Heart right ventricle (tissue), 16 donors: ENCODE measurements around the gene MT1H. TPM values are rescaled to one million over a fixed set of nuclear protein-coding genes. Genes with fewer than 3 reads are reported as not detected.
"Not testable (repeated sequence)": the region's sequence is repeated elsewhere in the genome, so short reads cannot be mapped to it uniquely, and the experiment has no call there.

Experiments
- ATAC-seq, 8 donors: fragments of 200-7000 bp; cut with Tn5 transposase; one replicate each; pipeline ENCODE4 v1.9.1; 2020; ENCODE audit warnings: mild to moderate bottlenecking in 8 of 8, moderate library complexity in 8 of 8, moderate number of reproducible peaks in 1 of 8
- DNase-seq, 2 donors: peaks; one replicate each; pipeline ENCODE4 v3.0.0-alpha.2; 2020
- H3K27ac ChIP-seq, 10 donors: fragments of 200-600 bp; sonication (generic) in 2 of 10; one replicate each; pipeline versions ENCODE4 v1.5.0 to v1.8.0; 2020 to 2022; ENCODE audit warnings: mild to moderate bottlenecking in 3 of 10
- H3K27me3 ChIP-seq, 7 donors: fragments of 200-600 bp; one replicate each; pipeline ENCODE4 v1.8.0; 2021 to 2022; ENCODE audit warnings: mild to moderate bottlenecking in 2 of 7
- H3K36me3 ChIP-seq, 9 donors: fragments of 200-600 bp; sonication (generic) in 1 of 9; one replicate each; pipeline versions ENCODE4 v1.5.0 to v1.8.0; 2020 to 2022; ENCODE audit warnings: mild to moderate bottlenecking in 2 of 9
- H3K4me1 ChIP-seq, 9 donors: fragments of 200-600 bp; sonication (generic) in 1 of 9; one replicate each; pipeline versions ENCODE4 v1.5.0 to v1.8.0; 2020 to 2022; ENCODE audit warnings: mild to moderate bottlenecking in 4 of 9
- H3K4me3 ChIP-seq, 10 donors: fragments of 200-600 bp; sonication (generic) in 2 of 10; one replicate each; pipeline versions ENCODE4 v1.5.0 to v1.8.0; 2020 to 2022; ENCODE audit warnings: mild to moderate bottlenecking in 7 of 10, moderate library complexity in 2 of 10
- H3K9me3 ChIP-seq, 11 donors: fragments of 200-600 bp in 10 of 11; sonication (generic) in 2 of 11; one replicate each; pipeline versions ENCODE4 v1.5.0 to v1.8.0; 2013 to 2022; ENCODE audit warnings: mild to moderate bottlenecking in 2 of 11, control low read depth in 1 of 11, moderate library complexity in 1 of 11
- WGBS, 2 donors: extraction: QIAGEN DNeasy Blood & Tissue Kit; methylation state at CpG; one replicate each; pipeline ENCODE4 v1.1.7; 2013; ENCODE audit warnings: inconsistent platforms in 1 of 2; 5-methylcytosine and 5-hydroxymethylcytosine counted together
- intact Hi-C, 10 donors: fragments of 100-400 bp; cut with DNase I; formaldehyde crosslinking; loops; one replicate each; pipeline versions ENCODE4 v1.11.1 to v1.14.2; 2022
- polyA plus RNA-seq, 2 donors: library from polyadenylated mRNA; stranded (reverse); fragments of 200-250 nt; gene quantifications; one replicate each; pipeline ENCODE4 v1.2.3, GENCODE V29; 2013
- total RNA-seq, 10 donors: library from RNA; stranded (reverse); fragmentation: NEBNext Ultra II Directional in 3 of 10; extraction: Animal tissue kit (Norgen Biotek cat#: 25700) in 3 of 10; gene quantifications; one replicate each; pipeline versions ENCODE4 v1.2.1 to v1.2.4, GENCODE V29; 2021 to 2023
- TF ChIP-seq, protein P1 (sequence below), 9 donors: fragments of 200-600 bp; sonication (generic) in 2 of 9; IDR thresholded peaks; one replicate each; pipeline versions ENCODE4 v1.5.0 to v1.8.0; 2021 to 2022; ENCODE audit warnings: antibody characterized with exemption in 9 of 9, mild to moderate bottlenecking in 5 of 9, moderate library complexity in 1 of 9
- donor health status: Arrhythmogenic right ventricular cardiomyopathy.
- donor health status: ischemic (EF 13 %, LVEDD 7.1; RV severe dilation, severe dysfunction).
- donor health status: healthy with polysubstance abuse.
- donor health status: DM: no; HTN: yes; CAD: no.
- donor health status: DM: no; HTN: no; CAD: no.
- donor health status: ischemic (EF 25% LVEDD 6.9; RV normal size, moderate dysfunction).
- donor health status: ischemic (EF 25% LVEDD 5.7; RV mildly dilated, moderate dysfunction).
- donor health status: healthy.
- donor health status: DM: yes; HTN: yes; CAD: no.
- donor health status: Ischemic cardiomyopathy.
- donor health status: ischemic (EF 35%, LVEDD 5.7; RV mildly dilated, moderate dysfunction).
- donor health status: nonischemic (EF 11% LVEDD 7.7; RV severe dilation, severe dysfunction).
- donor health status: DM: yes; HTN: yes; CAD: no.
- donor health status: PGD.
- donor health status: ischemic (EF 29% LVEDD 5.4; RV normal size, mild dysfunction).
- donor health status: nonischemic (EF 23%, LVEDD 6.1; RV moderate dilation, normal function).

The MT1H gene
- total and polyA plus RNA-seq, 12 donors, result 2.4 TPM; not detected in 11

DNA sequence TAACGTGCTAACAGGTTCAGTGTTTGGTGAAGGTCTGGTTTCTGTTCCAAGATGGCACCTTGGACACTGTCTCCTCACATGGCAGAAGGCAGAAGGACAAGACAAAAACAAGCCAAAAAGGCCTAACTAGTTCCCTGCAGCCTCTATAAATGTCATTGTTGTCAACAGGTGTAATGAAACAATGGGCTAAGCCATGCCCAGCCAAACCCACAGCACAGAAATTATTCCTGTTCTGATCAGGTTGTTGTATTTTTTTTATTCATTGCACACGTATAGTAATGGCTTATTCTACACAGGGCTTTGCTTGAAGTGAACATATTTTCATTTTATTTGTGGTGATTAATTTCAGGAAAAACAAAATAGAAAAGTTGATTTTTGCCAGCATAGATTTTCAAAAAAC, 44.2 kb downstream of the MT1H start:
- H3K36me3 ChIP-seq, result no peaks in the 10 kb centered on the region
- no peak overlapping the region for H3K4me3 ChIP-seq
- intact Hi-C loops, result no loop called here
- no peak overlapping the region for H3K27ac ChIP-seq
- DNase-seq (no peak), ATAC-seq (no peak)
- H3K4me1 ChIP-seq, result no peaks in the 10 kb centered on the region
- TF ChIP-seq, protein P1, sequence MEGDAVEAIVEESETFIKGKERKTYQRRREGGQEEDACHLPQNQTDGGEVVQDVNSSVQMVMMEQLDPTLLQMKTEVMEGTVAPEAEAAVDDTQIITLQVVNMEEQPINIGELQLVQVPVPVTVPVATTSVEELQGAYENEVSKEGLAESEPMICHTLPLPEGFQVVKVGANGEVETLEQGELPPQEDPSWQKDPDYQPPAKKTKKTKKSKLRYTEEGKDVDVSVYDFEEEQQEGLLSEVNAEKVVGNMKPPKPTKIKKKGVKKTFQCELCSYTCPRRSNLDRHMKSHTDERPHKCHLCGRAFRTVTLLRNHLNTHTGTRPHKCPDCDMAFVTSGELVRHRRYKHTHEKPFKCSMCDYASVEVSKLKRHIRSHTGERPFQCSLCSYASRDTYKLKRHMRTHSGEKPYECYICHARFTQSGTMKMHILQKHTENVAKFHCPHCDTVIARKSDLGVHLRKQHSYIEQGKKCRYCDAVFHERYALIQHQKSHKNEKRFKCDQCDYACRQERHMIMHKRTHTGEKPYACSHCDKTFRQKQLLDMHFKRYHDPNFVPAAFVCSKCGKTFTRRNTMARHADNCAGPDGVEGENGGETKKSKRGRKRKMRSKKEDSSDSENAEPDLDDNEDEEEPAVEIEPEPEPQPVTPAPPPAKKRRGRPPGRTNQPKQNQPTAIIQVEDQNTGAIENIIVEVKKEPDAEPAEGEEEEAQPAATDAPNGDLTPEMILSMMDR (IDR thresholded peaks at IDR 0.05), result no peak
- 90 to 96% methylated on average over 2 of the region's 2 CpGs for WGBS, 2 donors
- H3K27me3 ChIP-seq, result peaks cover 0 to 3% (median 0%) of the 10 kb centered on the region in 7 donors
- H3K9me3 ChIP-seq, result no peaks in the 10 kb centered on the region

DNA sequence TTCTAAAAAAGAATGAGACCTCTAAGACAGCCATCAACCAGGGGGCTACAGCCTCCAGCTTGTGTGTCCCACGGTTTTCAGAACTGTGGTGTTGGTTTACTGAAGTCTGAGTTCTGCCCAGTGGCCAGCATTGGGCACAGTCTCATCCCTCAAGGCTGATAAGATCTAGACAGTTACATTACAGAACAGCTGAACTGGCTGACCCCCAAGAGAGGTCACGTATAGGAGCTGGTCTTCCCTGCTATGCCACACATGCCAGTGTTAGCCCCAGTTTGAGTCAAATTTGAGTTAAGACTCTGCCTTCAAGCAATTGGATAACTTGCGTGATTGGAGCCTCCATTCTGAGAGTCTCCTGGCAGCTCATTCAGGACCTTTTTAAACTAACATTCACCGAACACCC, 45.5 kb downstream of the MT1H start:
- no peak for ATAC-seq

DNA sequence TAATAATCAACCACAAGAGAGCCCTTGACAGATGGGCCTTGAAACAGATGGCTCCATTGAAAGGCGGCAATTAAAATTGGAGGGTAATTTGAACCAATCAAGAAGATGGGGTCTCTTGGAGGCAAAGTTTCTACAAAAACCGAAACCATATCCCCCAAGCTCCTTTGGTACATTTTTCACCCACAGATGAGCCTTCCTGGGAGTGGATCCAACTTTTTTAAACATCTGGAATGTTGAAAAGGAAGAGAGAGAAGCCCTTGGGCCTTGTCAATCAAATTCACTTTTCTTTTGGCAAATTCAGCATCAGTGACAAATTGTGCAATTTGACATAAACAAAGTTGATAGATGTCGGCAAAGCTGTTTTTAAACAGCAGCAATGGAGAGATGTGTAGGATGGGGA, 47.1 kb downstream of the MT1H start:
- ATAC-seq (no peak), DNase-seq (no peak)
- Histone ChIP-seq H3K9me3 (no peaks in the 10 kb centered on the region), H3K36me3 (no peaks in the 10 kb centered on the region), H3K4me3 (no peak overlapping the region), H3K27ac (no peak overlapping the region), H3K4me1 (no peaks in the 10 kb centered on the region), H3K27me3 (peaks cover 0 to 3% (median 0%) of the 10 kb centered on the region in 7 donors)
- intact Hi-C loops, result no loop called here
- TF ChIP-seq, protein P1 (IDR thresholded peaks at IDR 0.05), result no peak
- 82 to 84% methylated on average over 3 of the region's 3 CpGs for WGBS, 2 donors

More for the DNA sequence above, 45.5 kb downstream of the MT1H start:
- 75% methylated on average over 4 of the region's 4 CpGs for WGBS, 2 donors
- intact Hi-C loops, result no loop called here
- no peak overlapping the region for H3K27ac ChIP-seq
- DNase-seq, result no peak
- H3K9me3 ChIP-seq, result no peaks in the 10 kb centered on the region
- no peak overlapping the region for H3K4me3 ChIP-seq
- H3K27me3 ChIP-seq, result peaks cover 0 to 3% (median 0%) of the 10 kb centered on the region in 7 donors
- TF ChIP-seq, protein P1 (IDR thresholded peaks at IDR 0.05), result no peak
- no peaks in the 10 kb centered on the region for H3K36me3 ChIP-seq
- no peaks in the 10 kb centered on the region for H3K4me1 ChIP-seq

DNA sequence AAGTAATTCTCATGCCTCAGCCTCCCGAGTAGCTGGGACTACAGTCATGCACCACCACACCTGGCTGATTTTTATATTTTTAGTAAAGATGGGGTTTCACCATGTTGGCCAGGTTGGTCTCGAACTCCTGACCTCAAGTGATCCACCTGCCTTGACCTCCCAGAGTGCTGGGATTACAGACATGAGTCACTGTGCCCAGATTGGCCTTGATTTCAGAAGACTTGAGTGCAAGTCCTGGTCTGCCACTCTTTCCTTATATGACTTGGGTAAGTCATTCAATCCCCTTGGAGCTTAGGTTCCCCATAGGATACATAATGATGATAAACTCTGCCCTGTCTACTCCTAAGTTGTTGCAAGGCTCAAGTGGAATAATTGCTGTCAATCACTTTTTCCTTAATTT, 47.9 kb downstream of the MT1H start:
- H3K4me3 ChIP-seq, H3K36me3 ChIP-seq, ATAC-seq, H3K27ac ChIP-seq, DNase-seq, intact Hi-C loops, H3K27me3 ChIP-seq, H3K4me1 ChIP-seq, H3K9me3 ChIP-seq: not testable (repeated sequence)
- WGBS, 2 donors, result 87 to 93% methylated on average over 2 of the region's 2 CpGs

Other genes with a start within 250 kb of the MT1H start
- 10 to 100 TPM; 50.6 to 87.9 (median 69.7) TPM for gene AMFR, start 244.3 kb upstream of the MT1H start, total RNA-seq
- gene AMFR, start 244.3 kb upstream of the MT1H start, polyA plus RNA-seq, result 10 to 100 TPM; 18.1 to 63.9 TPM
- 10 to 100 TPM; 59.2 to 74.7 (median 63.4) TPM for gene NUDT21, start 218.5 kb upstream of the MT1H start, total RNA-seq
- 10 to 100 TPM in 1 of 2 donors, 1 to 10 TPM in 1; 9.3 to 26.4 TPM for gene NUDT21, start 218.5 kb upstream of the MT1H start, polyA plus RNA-seq
- 10 to 100 TPM; 24.2 to 41.0 (median 36.8) TPM for gene OGFOD1, start 218.3 kb upstream of the MT1H start, total RNA-seq
- gene OGFOD1, start 218.3 kb upstream of the MT1H start, polyA plus RNA-seq, result 10 to 100 TPM in 1 of 2 donors, 1 to 10 TPM in 1; 8.9 to 17.5 TPM
- 10 to 100 TPM; 37.7 to 75.9 (median 60.1) TPM for gene BBS2, start 149.8 kb upstream of the MT1H start, total RNA-seq
- 10 to 100 TPM; 11.7 to 33.0 TPM for gene BBS2, start 149.8 kb upstream of the MT1H start, polyA plus RNA-seq
- not detected for gene MT4, start 104.7 kb upstream of the MT1H start, total RNA-seq
- gene MT4, start 104.7 kb upstream of the MT1H start, polyA plus RNA-seq, result not detected
- gene MT3, start 80.3 kb upstream of the MT1H start, total RNA-seq, result 10 to 100 TPM in 1 of 10 donors, 1 to 10 TPM in 9; 1.9 to 11.6 (median 4.1) TPM
- 10 to 100 TPM in 1 of 2 donors, 1 to 10 TPM in 1; 4.4 to 29.8 TPM for gene MT3, start 80.3 kb upstream of the MT1H start, polyA plus RNA-seq
- 100 to 1,000 TPM in 6 of 10 donors, 10 to 100 TPM in 4; 88.8 to 354 (median 109) TPM for gene MT2A, start 61.2 kb upstream of the MT1H start, total RNA-seq
- gene MT2A, start 61.2 kb upstream of the MT1H start, polyA plus RNA-seq, result 100 to 1,000 TPM; 195 to 231 TPM
- 100 to 1,000 TPM in 5 of 10 donors, 10 to 100 TPM in 5; 83.3 to 164 (median 97.0) TPM for gene MT1E, start 44.0 kb upstream of the MT1H start, total RNA-seq
- gene MT1E, start 44.0 kb upstream of the MT1H start, polyA plus RNA-seq, result 100 to 1,000 TPM in 1 of 2 donors, 10 to 100 TPM in 1; 31.9 to 268 TPM
- gene MT1M, start 37.2 kb upstream of the MT1H start, total RNA-seq, result 10 to 100 TPM in 1 of 10 donors, 1 to 10 TPM in 5, under 1 TPM in 4; 0.75 to 24.3 (median 1.7) TPM
- gene MT1M, start 37.2 kb upstream of the MT1H start, polyA plus RNA-seq, result 10 to 100 TPM; 11.9 to 25.4 TPM
- gene MT1A, start 31.1 kb upstream of the MT1H start, total RNA-seq, result 10 to 100 TPM in 1 of 10 donors, 1 to 10 TPM in 5, under 1 TPM in 2, not detected in 2; 0.71 to 67.7 (median 2.6) TPM
- 100 to 1,000 TPM in 1 of 2 donors, 10 to 100 TPM in 1; 11.1 to 102 TPM for gene MT1A, start 31.1 kb upstream of the MT1H start, polyA plus RNA-seq
- gene MT1B, start 17.9 kb upstream of the MT1H start, total RNA-seq, result not detected
- not detected for gene MT1B, start 17.9 kb upstream of the MT1H start, polyA plus RNA-seq
- 1 to 10 TPM in 9 of 10 donors, under 1 TPM in 1; 0.98 to 7.7 (median 2.4) TPM for gene MT1F, start 11.9 kb upstream of the MT1H start, total RNA-seq
- gene MT1F, start 11.9 kb upstream of the MT1H start, polyA plus RNA-seq, result 1 to 10 TPM; 2.0 to 2.4 TPM
- 1 to 10 TPM in 3 of 10 donors, under 1 TPM in 1, not detected in 6; 0.95 to 9.0 (median 1.0) TPM for gene MT1G, start 1.7 kb upstream of the MT1H start, total RNA-seq
- gene MT1G, start 1.7 kb upstream of the MT1H start, polyA plus RNA-seq, result 1 to 10 TPM; 3.6 to 3.7 TPM
- gene MT1X, start 12.7 kb downstream of the MT1H start, total RNA-seq, result 100 to 1,000 TPM in 4 of 10 donors, 10 to 100 TPM in 6; 15.8 to 616 (median 71.4) TPM
- 100 to 1,000 TPM; 162 to 239 TPM for gene MT1X, start 12.7 kb downstream of the MT1H start, polyA plus RNA-seq
- 10 to 100 TPM; 25.4 to 34.8 (median 27.6) TPM for gene NUP93, start 60.3 kb downstream of the MT1H start, total RNA-seq
- gene NUP93, start 60.3 kb downstream of the MT1H start, polyA plus RNA-seq, result 10 to 100 TPM; 27.2 to 32.3 TPM
- not detected for gene SLC12A3, start 195.4 kb downstream of the MT1H start, total RNA-seq
- not detected for gene SLC12A3, start 195.4 kb downstream of the MT1H start, polyA plus RNA-seq